ENCODE results near the gene YWHAG. TPM values are rescaled to one million over a fixed set of nuclear protein-coding genes. Genes with fewer than 3 reads are reported as not detected.

The YWHAG gene
- total and polyA plus RNA-seq, 2 of the 13 experiments (the other 11 are each of a cell fraction or from before 2014, with no cell fraction given), result 36.9 to 67.5 TPM

- TF ChIP-seq ZBTB40 (IDR thresholded peaks at IDR 0.05) (no peak), ZBTB40 (CRISPR knock-in tag; IDR thresholded peaks at IDR 0.05) (peak; percentile 81), ZNF547 (CRISPR knock-in tag; IDR thresholded peaks at IDR 0.05) (peak; percentile 47), REXO4 (CRISPR knock-in tag; IDR thresholded peaks at IDR 0.05; ENCODE audit: borderline replicate concordance) (no peak), KLF16 (CRISPR knock-in tag; IDR thresholded peaks at IDR 0.05) (peak in 1 of 2 experiments; percentile 88; a peak in 3 of 4 replicates), EED (CRISPR knock-in tag; IDR thresholded peaks at IDR 0.05) (peak; percentile 92), ZFAT (CRISPR knock-in tag; conservative IDR thresholded peaks at IDR 0.05) (no peak), RARA (CRISPR knock-in tag; IDR thresholded peaks at IDR 0.05) (no peak), POGK (CRISPR knock-in tag; conservative IDR thresholded peaks at IDR 0.05) (peak; percentile 88; the same call in 1 of the 2 replicates), RORA (CRISPR knock-in tag; IDR thresholded peaks at IDR 0.05) (no peak)
- TF ChIP-seq, protein P1, sequence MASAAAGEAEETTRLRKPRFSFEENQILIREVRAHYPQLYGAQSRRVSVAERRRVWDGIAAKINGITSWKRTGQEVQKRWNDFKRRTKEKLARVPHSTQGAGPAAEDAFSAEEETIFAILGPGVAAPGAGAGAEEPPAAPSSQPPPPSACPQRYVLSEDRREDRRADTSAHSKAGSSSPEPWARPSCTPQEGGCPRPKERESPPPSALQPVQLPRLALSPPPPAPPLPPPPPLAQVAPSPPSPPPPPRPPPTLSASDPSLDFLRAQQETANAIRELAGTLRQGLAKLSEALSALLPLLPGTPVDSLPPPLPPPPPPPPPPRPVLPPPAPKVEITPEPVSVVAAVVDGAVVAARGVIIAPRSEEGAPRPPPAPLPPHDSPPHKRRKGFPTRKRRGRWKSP (CRISPR knock-in tag; IDR thresholded peaks at IDR 0.05), result peak; percentile 44; the same call in 1 of the 2 replicates
- TF ChIP-seq, protein P2, sequence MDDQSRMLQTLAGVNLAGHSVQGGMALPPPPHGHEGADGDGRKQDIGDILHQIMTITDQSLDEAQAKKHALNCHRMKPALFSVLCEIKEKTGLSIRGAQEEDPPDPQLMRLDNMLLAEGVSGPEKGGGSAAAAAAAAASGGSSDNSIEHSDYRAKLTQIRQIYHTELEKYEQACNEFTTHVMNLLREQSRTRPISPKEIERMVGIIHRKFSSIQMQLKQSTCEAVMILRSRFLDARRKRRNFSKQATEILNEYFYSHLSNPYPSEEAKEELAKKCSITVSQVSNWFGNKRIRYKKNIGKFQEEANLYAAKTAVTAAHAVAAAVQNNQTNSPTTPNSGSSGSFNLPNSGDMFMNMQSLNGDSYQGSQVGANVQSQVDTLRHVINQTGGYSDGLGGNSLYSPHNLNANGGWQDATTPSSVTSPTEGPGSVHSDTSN (CRISPR knock-in tag; IDR thresholded peaks at IDR 0.05; ENCODE audit: borderline replicate concordance), result no peak
- TF ChIP-seq, protein P3, sequence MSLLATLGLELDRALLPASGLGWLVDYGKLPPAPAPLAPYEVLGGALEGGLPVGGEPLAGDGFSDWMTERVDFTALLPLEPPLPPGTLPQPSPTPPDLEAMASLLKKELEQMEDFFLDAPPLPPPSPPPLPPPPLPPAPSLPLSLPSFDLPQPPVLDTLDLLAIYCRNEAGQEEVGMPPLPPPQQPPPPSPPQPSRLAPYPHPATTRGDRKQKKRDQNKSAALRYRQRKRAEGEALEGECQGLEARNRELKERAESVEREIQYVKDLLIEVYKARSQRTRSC (CRISPR knock-in tag; IDR thresholded peaks at IDR 0.05; ENCODE audit: low read depth), result 0 out of 2 replicates have a peak, but pooled peaks have one; percentile 35
- TF ChIP-seq, protein P4, sequence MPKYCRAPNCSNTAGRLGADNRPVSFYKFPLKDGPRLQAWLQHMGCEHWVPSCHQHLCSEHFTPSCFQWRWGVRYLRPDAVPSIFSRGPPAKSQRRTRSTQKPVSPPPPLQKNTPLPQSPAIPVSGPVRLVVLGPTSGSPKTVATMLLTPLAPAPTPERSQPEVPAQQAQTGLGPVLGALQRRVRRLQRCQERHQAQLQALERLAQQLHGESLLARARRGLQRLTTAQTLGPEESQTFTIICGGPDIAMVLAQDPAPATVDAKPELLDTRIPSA (CRISPR knock-in tag; IDR thresholded peaks at IDR 0.05; ENCODE audit: borderline replicate concordance), result no peak
These were observed at the start of gene YWHAG (continued) for GRCh38 chr7:76358481-76359110.
